HG03064 (cell line): ENCODE measurements around the gene MESP2.
"Not testable (repeated sequence)": the region's sequence is repeated elsewhere in the genome, so short reads cannot be mapped to it uniquely, and the experiment has no call there.

Experiments used
- ATAC-seq: cut with Tn5 transposase; IDR thresholded peaks from one replicate; pipeline ENCODE4 v1.9.1; 2021; ENCODE audit warnings: low read depth; ENCODE audit not compliant: unreplicated experiment

Gene MESP2

DNA sequence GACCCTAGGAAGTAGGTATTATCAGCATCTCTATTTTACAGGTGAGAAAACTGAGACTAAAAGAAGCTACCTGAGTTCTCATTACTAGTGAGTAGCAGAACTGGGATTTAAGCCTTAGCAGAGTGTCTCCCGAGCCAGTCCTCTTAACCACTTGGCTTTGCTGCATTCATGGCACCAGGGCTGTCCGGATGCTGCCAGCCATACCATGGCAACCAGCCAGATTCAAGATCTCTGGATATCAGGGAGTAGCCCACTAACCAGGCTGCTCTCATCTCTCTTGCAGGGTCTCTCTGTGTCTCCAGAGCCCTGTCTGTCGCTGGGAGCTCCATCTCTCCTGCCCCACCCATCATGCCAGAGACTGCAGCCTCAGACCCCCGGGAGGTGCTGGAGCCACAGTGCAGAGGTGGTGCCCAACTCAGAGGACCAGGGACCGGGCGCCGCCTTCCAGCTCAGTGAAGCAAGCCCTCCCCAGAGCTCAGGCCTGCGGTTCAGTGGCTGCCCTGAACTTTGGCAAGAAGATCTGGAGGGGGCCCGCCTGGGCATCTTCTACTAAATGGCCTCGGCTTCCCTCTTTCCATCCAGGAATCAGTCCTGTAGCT is 1.7 kb downstream of the MESP2 start:
- no peak for ATAC-seq

DNA sequence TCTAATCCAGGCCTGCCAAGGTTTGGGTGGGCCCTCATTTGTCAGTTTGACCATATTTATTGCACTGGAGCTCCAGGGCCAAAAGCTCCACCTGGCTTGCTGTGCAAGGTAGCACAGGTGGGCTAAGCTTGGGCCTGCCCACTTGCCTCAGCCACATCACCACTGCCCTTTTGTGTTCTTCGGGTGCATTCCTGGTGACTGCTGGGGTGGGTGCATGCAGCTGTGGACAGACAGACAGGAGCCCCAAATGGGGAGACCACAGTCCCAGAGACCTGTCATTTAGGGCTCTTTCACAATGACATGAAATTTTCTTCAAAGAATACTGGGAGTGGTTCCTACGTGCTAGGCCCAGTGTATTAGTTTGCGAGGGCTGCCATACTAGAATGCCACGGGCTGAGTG is 2.7 kb downstream of the MESP2 start:
- no peak for ATAC-seq

DNA sequence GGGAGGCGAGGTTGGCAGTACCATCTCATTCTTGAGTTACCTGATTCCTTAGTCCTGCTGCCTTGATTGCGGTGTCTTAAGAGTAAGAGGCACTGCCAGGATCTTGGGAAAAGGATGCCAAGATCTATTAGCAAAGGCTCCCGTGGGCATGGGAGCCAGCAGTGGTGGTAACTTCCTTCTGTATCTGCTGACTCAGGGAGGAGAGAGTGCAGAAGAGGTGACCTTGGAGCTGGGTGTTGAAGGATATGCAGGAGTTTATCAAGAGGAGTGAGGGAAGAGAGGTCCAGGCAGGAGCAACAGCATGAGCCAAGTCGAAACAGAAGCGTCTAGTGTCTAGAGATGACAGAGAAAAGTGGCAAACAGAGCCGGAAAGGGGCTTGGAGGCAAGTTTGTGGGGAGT is 4.5 kb downstream of the MESP2 start:
- ATAC-seq, result no peak

DNA sequence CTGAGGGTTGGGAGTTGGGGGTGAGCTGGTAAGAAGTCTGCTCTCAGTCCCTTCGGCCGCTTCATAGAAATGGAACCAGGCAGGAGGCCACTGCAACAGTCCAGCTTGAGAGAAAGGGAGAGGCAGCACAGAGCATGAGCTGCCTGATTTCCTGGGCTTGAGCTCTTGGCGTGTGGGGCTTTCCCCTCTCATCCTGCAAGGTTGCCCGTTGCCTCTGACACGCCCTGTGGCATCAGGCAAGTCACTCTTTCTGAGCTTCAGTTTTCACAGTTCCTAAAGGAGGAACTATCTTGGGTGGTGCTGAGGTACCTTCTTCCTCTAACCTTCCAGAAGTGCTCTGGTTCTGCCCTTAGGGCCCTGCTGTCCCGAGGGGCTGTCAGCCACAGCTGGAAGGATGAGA is 4.9 kb downstream of the MESP2 start:
- no peak for ATAC-seq

DNA sequence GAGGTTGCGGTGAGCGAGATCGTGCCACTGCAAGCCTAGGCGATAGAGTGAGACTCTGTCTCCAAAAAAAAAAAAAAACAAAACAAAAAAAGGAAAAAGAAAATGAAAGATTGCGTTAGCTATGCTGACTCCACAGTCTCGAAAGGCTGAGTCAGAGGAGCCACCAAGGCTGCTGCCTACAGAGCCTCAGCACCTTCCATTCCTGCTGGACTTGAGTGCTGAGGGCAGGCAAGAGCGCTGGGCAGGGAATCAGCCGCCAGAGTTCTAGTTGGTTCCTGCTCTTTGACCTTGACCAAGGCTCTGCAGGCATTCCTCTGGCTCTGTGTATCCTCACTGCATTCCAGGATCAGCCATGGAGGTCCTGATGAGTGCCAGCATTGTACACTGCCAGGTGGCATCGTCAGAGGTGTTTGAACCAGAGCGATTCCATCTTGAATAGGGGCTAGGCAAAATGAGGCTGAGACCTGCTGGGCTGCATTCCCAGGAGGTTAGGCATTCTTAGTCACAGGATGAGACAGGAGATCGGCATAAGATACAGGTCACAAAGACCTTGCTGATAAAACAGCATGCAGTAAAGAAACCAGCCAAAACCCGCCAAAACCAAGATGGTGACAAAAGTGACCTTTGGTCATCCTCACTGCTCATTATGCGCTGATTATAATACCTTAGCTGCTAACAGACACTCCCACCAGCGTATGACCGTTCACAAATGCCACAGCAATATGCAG is 5.9 kb downstream of the MESP2 start:
- no peak for ATAC-seq

DNA sequence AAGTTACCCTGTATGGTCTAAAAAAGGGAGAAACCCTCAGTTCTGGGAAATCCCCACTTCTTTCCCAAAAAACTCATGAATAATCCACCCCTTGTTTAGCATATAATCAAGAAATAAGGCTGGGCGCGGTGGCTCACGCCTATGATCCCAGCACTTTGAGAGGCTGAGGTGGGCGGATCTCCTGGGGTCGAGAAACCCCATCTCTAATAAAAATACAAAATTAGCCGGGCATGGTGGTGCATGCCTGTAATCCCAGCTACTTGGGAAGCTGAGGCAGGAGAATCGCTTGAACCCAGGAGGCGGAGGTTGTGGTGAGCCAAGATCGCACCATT is 6.5 kb downstream of the MESP2 start:
- not testable (repeated sequence) for ATAC-seq

DNA sequence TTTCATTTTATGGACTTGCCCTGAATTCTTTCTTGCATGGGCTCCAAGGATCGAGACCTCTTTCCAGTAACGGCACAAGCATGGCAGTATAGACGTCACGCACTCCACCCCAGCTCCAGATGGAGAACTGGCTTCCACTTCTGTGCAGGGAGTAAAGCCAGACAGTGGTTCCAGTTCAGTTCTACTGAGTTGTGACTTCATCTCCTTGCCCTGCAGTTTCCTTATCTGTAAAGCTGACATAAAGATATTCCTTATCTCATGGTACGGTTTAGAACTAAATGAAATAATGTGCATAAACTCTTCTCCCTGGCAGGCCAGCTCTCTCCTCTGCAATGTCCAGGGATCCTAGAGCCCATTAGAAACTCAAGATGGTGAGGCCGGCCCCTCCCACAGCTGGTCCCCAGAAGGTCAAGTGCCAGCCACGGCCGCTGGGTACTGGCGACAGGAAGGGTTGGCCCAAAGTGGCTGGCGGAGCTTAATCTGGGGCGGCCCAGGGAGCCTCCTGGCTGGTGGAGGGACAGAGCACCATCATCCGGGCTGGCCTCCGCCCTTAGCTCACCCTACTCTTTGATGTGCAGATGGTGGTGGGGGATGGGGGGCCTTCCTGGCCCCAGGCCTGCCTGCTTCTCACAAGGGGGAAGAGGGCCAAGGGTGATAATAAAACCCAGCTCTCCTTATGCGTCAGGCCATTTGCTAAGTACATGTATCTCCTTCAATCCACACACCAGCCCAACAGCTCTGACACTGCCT is 7.2 kb downstream of the MESP2 start:
- ATAC-seq, result no peak

DNA sequence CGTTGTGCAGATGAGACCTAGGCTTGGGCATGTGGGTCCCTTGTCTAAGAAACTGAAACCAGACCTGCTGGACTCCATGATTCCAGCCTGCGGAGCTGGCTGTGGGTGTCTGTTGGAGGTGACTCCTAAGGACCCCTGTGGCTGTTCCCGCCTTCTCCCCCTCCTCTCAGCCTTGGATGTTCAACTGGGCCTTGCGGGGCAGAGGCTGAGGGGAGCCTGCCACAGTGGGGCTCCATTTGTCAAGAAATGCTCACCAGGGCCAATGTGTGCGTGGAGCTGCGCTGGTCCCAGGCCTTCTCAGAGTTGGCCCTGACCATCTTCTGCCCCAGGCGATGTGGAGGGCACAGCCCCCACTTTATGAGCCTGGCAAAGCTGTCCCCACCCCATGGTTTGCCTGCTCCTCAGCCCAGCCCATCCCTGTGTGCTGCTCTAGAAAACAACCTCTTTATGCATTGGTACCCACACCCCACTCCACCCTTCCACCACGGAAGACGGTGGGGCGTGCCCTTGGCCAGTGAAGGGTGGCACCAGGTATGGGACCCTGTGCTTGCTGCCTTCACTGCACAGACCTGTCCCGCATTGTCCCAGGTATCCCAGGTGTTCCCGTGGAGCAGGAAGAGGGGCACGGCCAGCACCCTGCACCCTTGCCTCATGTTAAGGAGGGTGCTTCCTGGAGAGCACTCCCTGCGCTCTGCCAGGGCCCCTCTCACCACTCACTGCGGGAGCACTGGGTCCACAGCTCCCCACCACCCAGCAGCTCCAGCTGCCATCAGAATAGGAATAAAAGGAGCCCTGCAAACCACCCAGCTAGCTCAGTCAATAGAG is 7.9 kb downstream of the MESP2 start:
- ATAC-seq, result no peak

DNA sequence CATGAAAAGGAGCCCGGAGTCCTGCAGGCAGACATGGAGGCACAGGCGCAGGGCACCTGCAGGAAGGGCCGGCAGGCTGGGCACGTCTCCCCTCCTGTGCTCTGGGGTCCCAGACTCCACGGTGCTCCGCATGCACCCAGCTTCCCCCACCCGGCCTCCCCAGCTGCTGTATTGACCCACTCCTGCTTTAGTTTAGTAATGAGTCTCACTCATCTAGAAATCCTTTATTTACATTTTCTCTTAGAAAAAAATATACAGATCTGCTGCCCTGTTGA is 8.5 kb downstream of the MESP2 start:
- no peak for ATAC-seq

DNA sequence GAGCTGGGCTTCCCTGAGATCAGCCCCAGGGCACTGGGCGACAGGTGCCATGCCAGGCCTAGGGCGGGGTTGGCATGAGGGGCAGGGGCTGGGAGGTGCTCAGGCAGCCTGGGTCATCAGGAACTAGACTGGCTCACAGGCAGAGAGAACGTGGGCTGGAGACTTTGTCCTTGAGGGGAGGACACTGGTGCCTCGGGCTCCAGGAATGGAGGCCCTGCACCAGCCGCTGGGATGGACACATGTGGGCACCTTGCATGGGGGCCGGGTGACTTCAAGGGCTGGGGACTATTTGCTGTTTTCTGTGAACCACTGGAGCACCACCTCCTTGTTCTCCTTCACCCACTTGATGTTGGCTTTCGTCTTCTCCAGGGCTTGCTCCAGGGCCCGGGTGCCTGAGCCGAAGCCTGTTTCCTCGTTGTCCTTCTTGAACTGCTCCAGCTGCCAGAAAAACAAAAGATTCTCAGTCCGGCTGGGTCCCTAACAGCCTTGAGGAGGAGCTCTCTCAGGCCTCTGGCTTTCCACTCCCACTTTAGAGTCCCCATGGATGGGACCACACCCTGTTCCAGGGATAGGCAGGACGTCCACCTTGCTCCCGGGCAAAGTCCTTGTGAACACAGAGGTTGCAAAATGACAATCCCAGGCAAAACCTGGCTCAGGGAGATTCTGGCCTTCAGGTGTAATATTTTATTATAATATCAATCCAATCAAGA is 9.1 kb downstream of the MESP2 start:
- ATAC-seq, result no peak

DNA sequence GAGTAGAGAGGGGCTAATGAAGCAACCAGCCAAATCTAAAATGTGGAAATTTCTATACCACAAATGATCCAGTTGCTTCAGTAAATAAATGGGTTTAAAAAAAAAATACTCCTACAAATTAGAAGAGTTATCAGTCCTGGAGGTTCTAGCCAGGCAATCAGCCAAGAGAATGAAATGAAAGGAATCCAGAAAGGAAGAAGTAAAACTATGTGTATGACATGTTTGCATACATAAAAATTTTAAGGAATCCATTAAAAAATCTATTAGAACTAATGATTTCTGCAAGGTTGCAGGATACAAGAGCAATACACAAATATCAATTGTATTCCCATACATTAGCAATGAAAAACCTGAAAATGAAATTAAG is 9.6 kb downstream of the MESP2 start:
- ATAC-seq, result no peak

DNA sequence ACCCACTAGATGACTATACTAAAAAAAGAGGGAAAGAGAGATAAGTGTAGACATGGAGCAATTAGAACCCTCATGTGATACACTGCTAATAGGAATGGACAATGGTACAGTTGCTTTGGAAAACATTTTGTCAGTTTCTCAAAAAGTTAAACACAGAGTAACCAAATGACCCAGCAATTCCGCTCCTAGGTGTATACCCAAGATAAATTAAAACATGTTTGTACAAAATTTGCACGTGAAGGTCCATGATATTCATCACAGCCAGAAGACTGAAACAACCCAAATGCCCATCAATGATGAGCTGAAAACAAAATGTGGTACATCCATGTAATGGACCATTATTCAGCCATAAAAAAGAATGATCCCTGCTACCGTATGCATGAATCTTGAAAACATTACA is 11.8 kb downstream of the MESP2 start:
- ATAC-seq, result no peak

DNA sequence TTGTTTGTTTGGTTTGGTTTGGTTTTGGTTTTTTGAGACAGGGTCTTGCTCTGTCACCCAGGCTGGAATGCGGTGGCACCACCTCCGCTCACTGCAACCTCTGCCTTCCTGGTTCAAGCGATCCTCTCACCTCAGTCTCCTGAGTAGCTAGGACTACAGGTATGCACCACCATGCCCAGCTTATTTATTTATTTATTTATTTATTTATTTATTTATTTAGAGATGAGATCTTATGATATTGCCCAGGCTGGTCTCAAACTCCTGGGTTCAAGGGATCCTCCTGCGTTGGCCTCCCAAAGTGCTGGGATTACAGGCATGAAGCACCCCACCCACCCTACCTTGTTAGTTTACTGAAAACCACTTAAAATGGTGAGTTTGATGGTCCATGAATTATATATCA is 12.5 kb downstream of the MESP2 start:
- ATAC-seq, result not testable (repeated sequence)

DNA sequence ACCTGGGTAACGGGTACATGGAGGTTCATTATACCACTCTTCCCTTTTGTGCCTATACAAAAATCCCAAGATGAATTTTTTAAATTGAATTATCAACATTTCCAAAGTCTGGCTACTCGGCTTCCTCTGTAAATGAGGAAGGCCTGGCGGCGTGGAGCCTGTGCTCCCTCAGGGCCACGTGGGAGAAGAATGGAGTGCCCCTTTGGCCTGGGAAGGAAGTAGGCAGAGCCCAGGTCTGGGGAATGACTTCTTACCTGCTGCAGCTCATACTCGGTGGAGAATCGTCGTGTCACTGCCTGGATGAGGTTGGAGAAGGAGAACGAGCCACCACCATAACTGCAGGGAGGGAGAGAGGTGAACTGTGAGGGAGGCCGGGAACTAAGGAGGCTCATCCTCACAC is 14.1 kb downstream of the MESP2 start:
- ATAC-seq, result no peak

DNA sequence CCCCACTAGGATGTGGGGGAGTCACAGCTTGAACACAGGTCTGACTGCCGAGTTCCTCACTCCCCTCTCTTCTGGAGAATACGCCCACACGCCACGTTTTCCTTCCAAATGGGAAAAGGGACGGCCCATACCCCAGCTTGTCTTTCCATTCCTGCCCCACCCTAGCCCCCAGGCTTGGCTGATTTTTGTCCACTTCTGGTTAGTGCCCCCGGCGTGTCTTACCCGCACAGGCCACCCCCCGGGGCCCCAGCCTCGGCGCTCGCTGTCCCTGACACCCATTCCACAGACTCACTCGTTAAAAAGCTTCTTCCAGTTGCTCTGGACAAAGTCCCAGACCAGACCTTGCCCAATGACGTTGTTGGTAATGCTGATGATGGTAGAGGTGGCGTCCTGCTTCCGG is 14.5 kb downstream of the MESP2 start:
- no peak for ATAC-seq

DNA sequence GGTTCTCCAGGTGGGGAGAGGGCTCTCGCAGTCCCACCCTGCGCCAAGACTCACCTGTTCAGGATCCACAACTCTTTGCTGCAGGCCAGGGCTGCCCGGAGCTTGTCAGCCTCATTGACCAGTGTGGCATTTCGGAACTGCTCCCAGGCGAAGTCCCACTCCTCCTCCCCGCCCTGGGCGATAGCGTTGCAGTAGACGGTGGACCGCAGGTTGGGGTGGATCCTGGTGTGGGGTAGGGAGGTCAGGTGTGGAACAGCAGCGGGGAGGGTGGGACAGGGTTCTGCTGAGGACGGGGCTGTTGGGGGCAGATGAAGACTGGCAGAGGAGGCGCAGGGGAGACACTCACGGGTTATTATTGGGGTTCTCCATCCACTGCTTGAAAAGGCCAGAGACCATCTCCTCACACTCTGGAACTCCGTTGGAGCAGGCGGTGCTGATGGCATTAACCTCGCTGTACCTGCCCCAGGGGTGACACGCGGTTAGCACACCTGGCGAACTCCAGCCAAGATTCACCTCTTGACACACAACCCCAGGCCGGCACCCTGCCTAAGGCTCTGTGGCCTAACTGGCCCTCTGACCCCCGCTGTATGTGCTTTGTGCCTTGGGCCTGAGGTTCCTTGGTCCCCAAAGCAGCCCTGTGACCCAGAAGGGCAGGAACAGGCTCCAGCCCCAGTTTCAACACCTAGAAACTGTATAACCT is 16.1 kb downstream of the MESP2 start:
- ATAC-seq, result no peak

DNA sequence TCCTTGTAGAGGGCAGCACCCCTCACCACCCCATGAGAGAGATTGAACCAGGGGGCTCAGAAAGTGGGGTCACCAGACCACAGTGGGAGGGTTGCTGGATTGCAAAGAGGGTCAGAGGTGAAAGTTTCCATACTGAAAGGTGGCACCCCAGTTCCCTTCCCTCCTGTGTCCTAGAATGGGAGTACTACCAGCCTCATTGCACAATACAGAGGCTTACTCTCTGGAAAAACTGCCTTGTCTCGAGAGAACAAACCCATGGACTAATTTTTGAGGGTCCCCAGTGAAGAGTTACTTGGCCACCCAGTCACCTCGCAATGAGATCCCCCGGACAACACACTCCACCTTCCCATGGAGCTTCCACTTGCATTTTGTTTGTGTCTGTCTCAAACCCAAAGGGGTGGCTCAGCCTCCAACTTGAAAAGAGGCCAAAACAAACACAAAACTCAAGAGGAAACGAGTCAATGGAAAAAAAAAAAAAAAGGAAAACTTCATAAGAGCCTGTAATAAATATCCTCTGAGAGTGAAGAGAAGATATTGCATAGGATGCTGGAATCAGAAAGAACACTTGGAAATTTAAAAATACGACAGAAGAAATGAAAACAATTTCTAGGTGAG is 18.6 kb downstream of the MESP2 start:
- ATAC-seq, result no peak

DNA sequence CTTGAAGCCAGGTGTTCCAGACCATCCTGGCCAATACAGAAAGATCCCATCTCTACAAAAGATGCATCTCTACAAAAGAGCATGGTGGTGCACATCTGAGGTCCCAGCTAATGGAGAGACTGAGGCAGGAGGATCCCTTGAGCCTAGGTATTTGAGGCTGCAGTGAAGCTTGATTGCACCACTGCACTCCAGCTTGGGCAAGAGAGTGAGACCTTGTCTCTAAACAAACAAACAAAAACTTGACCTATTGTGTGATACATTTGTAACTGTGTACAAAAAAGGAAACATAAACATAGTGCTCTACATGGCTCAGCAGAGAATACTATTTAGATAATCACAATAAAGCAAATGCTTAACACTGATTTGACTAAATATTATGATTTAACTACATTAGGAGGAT is 19.9 kb downstream of the MESP2 start:
- ATAC-seq, result no peak

DNA sequence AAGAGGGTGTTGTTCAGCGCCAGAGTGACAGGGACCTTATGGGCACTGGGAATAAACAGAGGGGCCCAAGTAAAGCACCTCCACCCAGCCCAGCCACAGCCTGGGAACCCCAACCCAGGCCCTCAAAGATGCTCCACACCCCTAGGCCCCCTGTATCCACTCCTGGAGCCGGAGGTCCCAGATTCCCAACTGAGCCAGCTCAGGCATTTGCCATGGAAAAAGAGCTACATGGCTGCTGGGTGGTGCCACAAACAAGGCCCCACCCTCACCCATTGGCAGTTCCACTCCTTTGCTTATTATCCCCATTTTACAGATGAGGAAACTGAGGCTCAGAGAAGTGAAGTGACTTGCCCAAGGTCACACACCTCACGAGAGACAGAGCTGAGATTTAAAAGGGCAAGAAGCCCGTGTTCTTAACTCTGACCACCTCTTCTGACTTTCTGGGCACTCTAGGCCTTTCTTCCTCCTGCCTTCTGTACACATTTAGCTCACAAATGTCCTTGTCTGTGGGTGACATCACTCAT is 21.6 kb downstream of the MESP2 start:
- ATAC-seq, result no peak
